Measurements from ENCODE around the gene OLIG1.

DNA sequence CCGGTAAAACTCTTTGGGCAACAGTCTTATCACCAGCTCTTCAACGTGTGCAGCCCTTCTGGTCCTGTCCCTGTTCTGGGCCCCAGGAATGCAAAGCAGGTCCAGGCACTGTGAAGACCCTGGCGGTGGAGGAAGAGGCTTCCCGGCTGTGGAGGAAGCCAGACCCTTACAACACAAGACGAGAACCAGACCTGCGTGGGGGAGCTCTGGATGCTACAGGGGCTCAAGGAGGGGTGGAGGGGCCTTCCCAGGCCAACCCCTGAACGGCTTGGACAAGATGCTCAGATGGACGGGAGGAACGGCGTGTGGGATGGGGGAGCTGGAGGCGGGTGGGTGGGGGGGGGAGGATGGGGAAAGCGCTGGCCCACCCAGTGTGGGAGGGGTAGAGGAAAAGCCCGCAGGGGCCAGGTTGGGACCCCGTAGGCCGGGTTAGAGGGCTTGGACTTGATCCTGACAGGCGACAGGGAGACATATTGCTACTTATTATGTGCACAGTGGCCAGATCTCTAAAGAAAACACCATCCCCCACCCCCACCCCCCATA is 49.3 kb upstream of the OLIG1 start:
- TF ChIP-seq, protein P1, sequence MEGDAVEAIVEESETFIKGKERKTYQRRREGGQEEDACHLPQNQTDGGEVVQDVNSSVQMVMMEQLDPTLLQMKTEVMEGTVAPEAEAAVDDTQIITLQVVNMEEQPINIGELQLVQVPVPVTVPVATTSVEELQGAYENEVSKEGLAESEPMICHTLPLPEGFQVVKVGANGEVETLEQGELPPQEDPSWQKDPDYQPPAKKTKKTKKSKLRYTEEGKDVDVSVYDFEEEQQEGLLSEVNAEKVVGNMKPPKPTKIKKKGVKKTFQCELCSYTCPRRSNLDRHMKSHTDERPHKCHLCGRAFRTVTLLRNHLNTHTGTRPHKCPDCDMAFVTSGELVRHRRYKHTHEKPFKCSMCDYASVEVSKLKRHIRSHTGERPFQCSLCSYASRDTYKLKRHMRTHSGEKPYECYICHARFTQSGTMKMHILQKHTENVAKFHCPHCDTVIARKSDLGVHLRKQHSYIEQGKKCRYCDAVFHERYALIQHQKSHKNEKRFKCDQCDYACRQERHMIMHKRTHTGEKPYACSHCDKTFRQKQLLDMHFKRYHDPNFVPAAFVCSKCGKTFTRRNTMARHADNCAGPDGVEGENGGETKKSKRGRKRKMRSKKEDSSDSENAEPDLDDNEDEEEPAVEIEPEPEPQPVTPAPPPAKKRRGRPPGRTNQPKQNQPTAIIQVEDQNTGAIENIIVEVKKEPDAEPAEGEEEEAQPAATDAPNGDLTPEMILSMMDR (IDR thresholded peaks at IDR 0.05; ENCODE audit: insufficient read depth, low read length), result no peak
- TF ChIP-seq, protein P2, sequence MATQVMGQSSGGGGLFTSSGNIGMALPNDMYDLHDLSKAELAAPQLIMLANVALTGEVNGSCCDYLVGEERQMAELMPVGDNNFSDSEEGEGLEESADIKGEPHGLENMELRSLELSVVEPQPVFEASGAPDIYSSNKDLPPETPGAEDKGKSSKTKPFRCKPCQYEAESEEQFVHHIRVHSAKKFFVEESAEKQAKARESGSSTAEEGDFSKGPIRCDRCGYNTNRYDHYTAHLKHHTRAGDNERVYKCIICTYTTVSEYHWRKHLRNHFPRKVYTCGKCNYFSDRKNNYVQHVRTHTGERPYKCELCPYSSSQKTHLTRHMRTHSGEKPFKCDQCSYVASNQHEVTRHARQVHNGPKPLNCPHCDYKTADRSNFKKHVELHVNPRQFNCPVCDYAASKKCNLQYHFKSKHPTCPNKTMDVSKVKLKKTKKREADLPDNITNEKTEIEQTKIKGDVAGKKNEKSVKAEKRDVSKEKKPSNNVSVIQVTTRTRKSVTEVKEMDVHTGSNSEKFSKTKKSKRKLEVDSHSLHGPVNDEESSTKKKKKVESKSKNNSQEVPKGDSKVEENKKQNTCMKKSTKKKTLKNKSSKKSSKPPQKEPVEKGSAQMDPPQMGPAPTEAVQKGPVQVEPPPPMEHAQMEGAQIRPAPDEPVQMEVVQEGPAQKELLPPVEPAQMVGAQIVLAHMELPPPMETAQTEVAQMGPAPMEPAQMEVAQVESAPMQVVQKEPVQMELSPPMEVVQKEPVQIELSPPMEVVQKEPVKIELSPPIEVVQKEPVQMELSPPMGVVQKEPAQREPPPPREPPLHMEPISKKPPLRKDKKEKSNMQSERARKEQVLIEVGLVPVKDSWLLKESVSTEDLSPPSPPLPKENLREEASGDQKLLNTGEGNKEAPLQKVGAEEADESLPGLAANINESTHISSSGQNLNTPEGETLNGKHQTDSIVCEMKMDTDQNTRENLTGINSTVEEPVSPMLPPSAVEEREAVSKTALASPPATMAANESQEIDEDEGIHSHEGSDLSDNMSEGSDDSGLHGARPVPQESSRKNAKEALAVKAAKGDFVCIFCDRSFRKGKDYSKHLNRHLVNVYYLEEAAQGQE (IDR thresholded peaks at IDR 0.05; ENCODE audit: insufficient replicate concordance, low read depth), result no peak
